Esophagus squamous epithelium (tissue), 5 donors: ENCODE measurements around the gene SMIM44. TPM values are rescaled to one million over a fixed set of nuclear protein-coding genes. Genes with fewer than 3 reads are reported as not detected.
A peak's percentile ranks its signal among the peaks of the same experiment; 100 is the strongest.

Experiments used
- DNase-seq: peaks from one replicate; lab custom pipeline; 2025; lab: John Stamatoyannopoulos, UW
- H3K27ac ChIP-seq, 4 donors: fragments of 200-600 bp; sonication (generic); one replicate each; pipeline ENCODE4 v1.5.1; 2016 to 2019; ENCODE audit warnings: mild to moderate bottlenecking in 1 of 4
- H3K27me3 ChIP-seq, 4 donors: fragments of 200-600 bp; sonication (generic); 1 replicate in 3 of 4; 2 replicates in 1 of 4; pipeline versions ENCODE4 v1.5.1 to v1.6.0; 2017 to 2021; ENCODE audit warnings: antibody characterized with exemption in 1 of 4
- H3K36me3 ChIP-seq, 3 donors: fragments of 200-600 bp; sonication (generic); one replicate each; pipeline ENCODE4 v1.5.1; 2016 to 2019
- H3K4me1 ChIP-seq, 3 donors: fragments of 200-600 bp; sonication (generic); one replicate each; pipeline ENCODE4 v1.5.1; 2017 to 2019
- H3K4me3 ChIP-seq, 4 donors: fragments of 200-600 bp; sonication (generic); 1 replicate in 3 of 4; 2 replicates in 1 of 4; pipeline ENCODE4 v1.5.1; 2016 to 2019; ENCODE audit warnings: mild to moderate bottlenecking in 2 of 4, moderate library complexity in 1 of 4
- H3K9me3 ChIP-seq, 3 donors: fragments of 200-600 bp; sonication (generic); one replicate each; pipeline ENCODE4 v1.5.1; 2016 to 2019
- POLR2A ChIP-seq, 4 donors: fragments of 450-650 bp; IDR thresholded peaks; one replicate each; pipeline ENCODE4 v1.6.1; 2017; ENCODE audit warnings: antibody characterized with exemption in 4 of 4, mild to moderate bottlenecking in 4 of 4, moderate library complexity in 3 of 4
- WGBS, 2 donors: methylation state at CpG; one replicate each; pipeline ENCODE4 v1.1.5; 2018; 5-methylcytosine and 5-hydroxymethylcytosine counted together
- intact Hi-C: fragments of 100-400 bp; cut with DNase I; formaldehyde crosslinking; loops from one replicate; pipeline ENCODE4 v1.15.0; 2022
- total RNA-seq, 4 donors: library from RNA; depleted of rRNA; stranded (reverse); fragments of >200 nt; gene quantifications; one replicate each; pipeline ENCODE4 v1.1.0, GENCODE V29; 2016
- TF ChIP-seq, protein P1 (sequence below), 6 experiments: fragments of 450-650 bp in 4 of 6; fragments of 200-600 bp in 2 of 6; sonication (generic) in 2 of 6; IDR thresholded peaks; one replicate each; pipeline ENCODE4 v1.5.1; 2016 to 2019; ENCODE audit warnings: antibody characterized with exemption in 6 of 6, mild to moderate bottlenecking in 4 of 6, moderate library complexity in 4 of 6
- donor health status: DM: yes; HTN: yes; CAD: no.

SMIM44 gene
- total RNA-seq, 4 donors from 2014 or later, result not detected

DNA sequence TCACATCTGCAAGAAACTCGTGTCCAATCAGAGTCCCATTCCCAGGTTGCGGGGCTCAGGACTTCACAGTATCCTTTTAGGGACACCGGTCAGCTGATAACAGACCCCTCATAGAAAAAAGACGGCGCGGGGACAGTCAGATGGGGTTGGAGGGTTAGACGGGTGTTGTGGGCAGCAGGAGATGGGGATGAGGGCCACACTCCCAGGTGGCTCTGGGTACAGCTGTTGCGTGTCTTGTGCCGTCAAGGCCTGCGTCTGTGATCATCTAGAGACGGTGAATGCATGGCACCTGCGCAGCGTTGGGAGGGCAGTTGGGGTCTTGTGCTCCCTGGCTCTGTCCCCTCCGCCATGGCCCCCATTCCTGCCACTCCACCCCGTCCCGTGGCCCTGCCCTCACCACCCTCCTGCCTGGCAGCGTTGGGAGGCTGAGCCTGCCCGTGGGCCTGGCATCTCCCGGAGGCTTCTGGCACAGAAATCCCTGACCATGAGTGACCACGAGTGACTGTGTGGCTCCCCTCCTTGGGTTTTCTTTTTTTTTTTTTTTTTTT, 41.7 kb upstream of the SMIM44 start:
- Histone ChIP-seq H3K4me3 (no peak overlapping the region), H3K27me3 (no peaks in the 10 kb centered on the region), H3K27ac (no peak overlapping the region), H3K9me3 (no peaks in the 10 kb centered on the region), H3K36me3 (peaks cover 38 to 76% (median 45%) of the 10 kb centered on the region in 3 donors), H3K4me1 (peaks cover 7 to 29% (median 7%) of the 10 kb centered on the region in 3 donors)
- 89 to 93% methylated on average over 13 to 20 of the region's 20 CpGs for WGBS, 2 donors
- no peak for DNase-seq
- intact Hi-C loops, result no loop called here
- TF ChIP-seq POLR2A (IDR thresholded peaks at IDR 0.05), result no peak
- TF ChIP-seq, protein P1, sequence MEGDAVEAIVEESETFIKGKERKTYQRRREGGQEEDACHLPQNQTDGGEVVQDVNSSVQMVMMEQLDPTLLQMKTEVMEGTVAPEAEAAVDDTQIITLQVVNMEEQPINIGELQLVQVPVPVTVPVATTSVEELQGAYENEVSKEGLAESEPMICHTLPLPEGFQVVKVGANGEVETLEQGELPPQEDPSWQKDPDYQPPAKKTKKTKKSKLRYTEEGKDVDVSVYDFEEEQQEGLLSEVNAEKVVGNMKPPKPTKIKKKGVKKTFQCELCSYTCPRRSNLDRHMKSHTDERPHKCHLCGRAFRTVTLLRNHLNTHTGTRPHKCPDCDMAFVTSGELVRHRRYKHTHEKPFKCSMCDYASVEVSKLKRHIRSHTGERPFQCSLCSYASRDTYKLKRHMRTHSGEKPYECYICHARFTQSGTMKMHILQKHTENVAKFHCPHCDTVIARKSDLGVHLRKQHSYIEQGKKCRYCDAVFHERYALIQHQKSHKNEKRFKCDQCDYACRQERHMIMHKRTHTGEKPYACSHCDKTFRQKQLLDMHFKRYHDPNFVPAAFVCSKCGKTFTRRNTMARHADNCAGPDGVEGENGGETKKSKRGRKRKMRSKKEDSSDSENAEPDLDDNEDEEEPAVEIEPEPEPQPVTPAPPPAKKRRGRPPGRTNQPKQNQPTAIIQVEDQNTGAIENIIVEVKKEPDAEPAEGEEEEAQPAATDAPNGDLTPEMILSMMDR (IDR thresholded peaks at IDR 0.05), result no peak

DNA sequence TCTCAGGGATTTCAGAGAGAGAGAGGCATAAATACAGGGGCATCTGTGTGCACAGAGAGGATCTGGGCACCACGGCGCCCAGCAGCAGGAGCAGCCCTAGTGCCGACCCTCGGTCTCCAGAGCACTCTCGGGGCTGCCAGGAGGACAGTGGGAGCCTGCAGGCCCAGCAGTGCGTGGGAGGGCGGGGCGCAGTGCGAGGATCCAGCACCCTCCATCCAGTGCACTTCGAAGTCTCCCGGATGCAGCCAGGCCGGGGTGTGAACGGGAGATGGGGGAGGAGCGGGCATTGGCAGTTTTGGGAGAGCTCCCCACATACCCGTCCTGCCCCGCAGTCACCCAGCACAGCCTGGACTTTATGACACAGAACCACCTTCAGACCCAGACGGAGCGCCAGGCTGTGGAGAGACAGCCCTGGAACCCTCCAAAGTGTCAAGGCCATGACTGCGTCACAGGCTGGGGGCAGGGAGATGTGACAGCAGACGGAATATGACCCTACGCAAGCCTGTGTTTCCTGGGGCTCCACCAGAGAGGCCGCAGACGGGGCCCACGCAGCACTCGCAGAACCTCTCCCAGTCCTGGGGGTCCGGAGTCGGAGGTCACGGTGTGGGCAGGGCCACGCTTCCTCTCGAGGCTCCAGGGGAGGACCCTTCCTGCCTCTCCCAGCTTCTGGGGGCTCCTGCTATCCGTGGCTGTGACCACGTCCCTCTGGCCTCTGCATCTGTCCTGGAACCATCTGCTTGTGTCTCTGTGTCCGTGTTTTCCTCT, 41.0 kb upstream of the SMIM44 start:
- Histone ChIP-seq H3K4me3 (no peak overlapping the region), H3K27ac (no peak overlapping the region), H3K4me1 (peaks cover 7 to 36% (median 7%) of the 10 kb centered on the region in 3 donors), H3K27me3 (no peaks in the 10 kb centered on the region), H3K36me3 (peaks cover 38 to 84% (median 45%) of the 10 kb centered on the region in 3 donors), H3K9me3 (no peaks in the 10 kb centered on the region)
- DNase-seq, result no peak
- WGBS, 2 donors, result 89 to 94% methylated on average over 8 to 25 of the region's 33 CpGs
- TF ChIP-seq, protein P1 (IDR thresholded peaks at IDR 0.05), result no peak
- no peak for TF ChIP-seq POLR2A (IDR thresholded peaks at IDR 0.05)
- intact Hi-C loops, result no loop called here

DNA sequence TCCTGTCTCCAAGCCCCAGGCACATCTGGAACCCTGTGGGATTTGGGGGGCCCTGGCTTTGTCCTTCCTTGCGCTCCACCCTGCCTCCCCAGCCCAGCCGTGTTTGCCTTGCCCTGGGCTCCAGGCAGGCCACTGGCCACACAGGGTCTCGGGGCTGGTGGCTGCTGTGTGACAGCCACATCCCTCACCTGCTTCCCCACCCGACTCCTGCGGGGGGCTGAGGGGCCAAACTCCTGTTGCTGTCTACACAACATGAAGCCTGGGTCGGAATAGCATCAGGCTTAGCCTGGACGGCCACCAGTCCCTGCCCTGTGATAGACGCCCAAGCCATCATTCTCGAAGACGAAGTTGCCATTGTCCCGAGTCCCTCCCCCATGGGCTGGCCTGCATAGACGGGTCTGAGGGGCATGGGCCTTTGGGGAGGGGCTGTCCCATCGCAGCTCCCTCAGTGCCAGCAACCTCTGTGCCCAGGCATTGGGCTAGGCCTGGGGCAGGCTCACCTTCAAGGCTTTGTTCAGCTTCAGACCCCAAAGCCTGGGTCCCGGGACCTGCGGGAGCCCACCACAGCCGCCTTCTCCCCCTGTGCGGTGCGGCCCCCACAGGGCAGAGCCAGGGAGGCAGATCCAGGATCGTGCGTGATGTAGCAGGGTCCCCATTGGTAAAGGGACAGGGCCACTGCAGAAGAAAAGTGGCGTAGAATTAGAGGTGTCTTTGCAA, 40.3 kb upstream of the SMIM44 start:
- H3K27ac ChIP-seq, result no peak overlapping the region
- H3K9me3 ChIP-seq, result no peaks in the 10 kb centered on the region
- intact Hi-C loops, result no loop called here
- DNase-seq, result no peak
- H3K4me3 ChIP-seq, result no peak overlapping the region
- H3K27me3 ChIP-seq, result no peaks in the 10 kb centered on the region
- H3K36me3 ChIP-seq, result peaks cover 38 to 89% (median 45%) of the 10 kb centered on the region in 3 donors
- 40 to 89% methylated on average over 1 to 6 of the region's 21 CpGs for WGBS, 2 donors
- peaks cover 7 to 43% (median 7%) of the 10 kb centered on the region in 3 donors for H3K4me1 ChIP-seq
- TF ChIP-seq, protein P1 (IDR thresholded peaks at IDR 0.05), result no peak
- no peak for TF ChIP-seq POLR2A (IDR thresholded peaks at IDR 0.05)

DNA sequence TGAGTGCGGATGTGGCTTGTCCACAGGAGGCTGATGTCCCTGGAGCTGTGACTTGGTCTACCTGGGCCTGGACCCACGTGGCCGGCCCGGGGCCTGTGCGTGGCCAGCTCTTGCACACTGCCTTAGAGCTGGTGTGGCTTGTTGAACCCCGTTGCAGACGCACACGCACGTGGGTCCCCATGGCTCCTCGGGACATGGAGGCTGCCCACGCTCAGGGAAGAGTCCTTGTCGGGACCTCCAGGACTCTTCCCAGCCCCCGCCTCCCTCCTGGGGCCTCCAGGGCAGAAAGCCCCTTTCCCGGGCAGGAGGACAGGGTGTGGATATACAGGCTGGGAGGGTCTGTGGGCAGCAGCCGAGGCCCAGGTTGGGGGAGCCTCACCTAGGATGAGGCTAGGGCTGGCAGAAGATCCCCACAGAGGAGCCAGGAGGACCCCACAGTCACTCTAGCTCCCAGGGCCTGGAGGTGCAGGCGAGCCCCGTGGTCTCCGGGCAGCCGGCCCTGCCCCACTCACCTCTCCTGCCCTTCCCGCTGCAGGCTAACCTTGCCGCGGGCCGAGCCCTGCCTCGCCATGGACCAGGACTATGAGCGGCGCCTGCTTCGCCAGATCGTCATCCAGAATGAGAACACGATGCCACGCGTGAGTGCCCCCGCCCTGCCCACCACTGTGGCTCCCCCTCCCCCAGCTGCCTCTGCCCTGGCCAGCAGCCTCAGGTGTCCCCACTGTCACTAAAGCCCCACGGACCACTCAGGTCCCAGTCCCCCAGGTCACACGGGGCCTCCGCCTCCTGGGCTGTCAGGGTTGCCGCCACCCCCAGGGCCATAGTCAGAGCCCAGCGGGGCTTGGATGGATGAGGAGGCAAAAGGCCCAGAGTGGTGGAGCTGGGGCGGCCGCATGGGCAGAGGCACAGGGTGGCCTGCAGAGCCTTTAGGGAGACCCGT, 39.5 kb upstream of the SMIM44 start:
- no peak for DNase-seq
- TF ChIP-seq POLR2A (IDR thresholded peaks at IDR 0.05), result no peak
- TF ChIP-seq, protein P1 (IDR thresholded peaks at IDR 0.05), result no peak
- Histone ChIP-seq H3K27ac (peak overlapping the region in 1 of 4 donors; percentile 86), H3K4me3 (no peak overlapping the region), H3K36me3 (peaks cover 32 to 85% (median 39%) of the 10 kb centered on the region in 3 donors), H3K4me1 (peaks cover 7 to 51% (median 7%) of the 10 kb centered on the region in 3 donors), H3K27me3 (no peaks in the 10 kb centered on the region), H3K9me3 (no peaks in the 10 kb centered on the region)
- WGBS, 2 donors, result 99% methylated on average over 14 of the region's 40 CpGs; no CpG with 5 or more reads in 1 of the 2 donors
- intact Hi-C loops, result no loop called here
